Activated CD8-positive, alpha-beta memory T cell treated with anti-CD3 and anti-CD28 coated beads for 24 hours (primary cell): ENCODE results near the gene RFTN1.

Experiments
- DNase-seq: peaks from one replicate; pipeline ENCODE4 v3.0.0-alpha.2; 2020

The RFTN1 gene

DNA sequence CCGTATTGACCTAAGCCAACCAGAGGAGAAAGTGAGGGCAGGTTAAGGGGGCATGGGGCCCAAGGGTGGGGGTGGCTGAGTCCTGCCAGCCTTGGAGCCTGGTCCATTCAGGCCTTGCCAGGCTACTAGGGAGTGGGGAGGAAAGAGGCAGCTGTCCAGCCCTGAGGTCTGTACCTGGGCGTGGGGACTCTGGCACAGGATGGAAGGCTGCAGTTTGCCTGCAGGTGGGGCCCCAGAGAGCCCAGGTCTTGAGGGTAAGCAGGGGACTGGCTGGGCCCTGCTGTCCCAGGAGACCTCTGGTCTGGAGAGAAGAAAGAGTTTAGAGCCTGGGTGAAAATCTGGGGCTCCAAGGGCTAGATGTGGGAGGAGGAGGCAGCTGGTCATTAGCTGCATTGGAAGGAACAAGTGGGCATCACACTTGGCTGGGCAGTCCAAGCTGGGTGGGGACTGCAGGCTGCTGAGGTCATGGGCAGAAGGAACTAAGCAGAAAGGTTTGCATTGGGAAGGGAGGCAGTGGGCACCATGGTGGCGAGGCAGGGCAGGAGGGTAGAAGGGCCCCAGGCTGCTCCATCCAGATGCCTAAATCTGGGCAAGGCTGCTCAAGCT lies 140.1 kb downstream of the RFTN1 start:
- no peak for DNase-seq

DNA sequence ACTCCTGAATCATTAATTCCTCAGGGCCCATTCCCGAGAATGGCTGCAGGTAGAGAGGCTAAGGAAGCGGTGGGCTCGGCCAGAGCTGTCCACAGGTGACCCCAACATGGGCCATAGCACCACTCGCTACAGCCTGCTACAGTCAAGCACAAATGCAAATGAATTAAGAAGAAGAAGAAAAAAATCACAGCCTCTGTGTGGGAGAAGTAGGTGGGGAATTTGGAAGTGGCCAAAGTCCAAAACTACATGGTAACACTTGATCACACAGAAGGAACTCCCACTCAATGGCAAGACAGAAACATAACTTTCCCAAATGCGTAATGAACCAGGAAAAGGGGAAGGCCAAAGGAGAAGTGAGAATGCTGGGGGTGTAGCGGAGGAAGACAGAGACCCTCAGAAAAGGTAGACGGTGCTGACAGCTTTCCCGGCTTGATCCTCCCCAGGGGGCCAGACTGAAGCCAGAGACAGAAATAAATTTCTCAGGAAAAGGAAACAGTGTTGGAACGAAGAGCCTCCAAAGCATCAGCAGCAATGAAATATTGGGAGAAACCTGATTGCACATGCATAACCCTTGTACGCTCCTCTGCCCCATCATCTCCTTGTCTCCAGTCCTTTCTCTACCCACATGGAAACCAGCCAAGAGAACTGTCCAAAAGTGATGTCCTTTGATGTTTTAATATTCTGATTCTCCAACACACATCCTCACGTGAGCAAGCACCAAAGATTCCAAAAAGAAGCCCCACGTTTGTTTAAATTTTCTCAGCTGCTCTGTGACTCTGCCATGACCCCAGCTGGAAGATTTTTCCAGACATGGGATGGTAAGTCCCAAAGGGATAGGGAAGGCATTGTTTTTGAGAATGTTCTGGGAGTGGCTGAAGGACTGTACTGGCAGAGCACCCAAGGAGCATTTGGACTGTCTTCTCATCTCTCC lies 140.9 kb downstream of the RFTN1 start:
- DNase-seq: no peak

DNA sequence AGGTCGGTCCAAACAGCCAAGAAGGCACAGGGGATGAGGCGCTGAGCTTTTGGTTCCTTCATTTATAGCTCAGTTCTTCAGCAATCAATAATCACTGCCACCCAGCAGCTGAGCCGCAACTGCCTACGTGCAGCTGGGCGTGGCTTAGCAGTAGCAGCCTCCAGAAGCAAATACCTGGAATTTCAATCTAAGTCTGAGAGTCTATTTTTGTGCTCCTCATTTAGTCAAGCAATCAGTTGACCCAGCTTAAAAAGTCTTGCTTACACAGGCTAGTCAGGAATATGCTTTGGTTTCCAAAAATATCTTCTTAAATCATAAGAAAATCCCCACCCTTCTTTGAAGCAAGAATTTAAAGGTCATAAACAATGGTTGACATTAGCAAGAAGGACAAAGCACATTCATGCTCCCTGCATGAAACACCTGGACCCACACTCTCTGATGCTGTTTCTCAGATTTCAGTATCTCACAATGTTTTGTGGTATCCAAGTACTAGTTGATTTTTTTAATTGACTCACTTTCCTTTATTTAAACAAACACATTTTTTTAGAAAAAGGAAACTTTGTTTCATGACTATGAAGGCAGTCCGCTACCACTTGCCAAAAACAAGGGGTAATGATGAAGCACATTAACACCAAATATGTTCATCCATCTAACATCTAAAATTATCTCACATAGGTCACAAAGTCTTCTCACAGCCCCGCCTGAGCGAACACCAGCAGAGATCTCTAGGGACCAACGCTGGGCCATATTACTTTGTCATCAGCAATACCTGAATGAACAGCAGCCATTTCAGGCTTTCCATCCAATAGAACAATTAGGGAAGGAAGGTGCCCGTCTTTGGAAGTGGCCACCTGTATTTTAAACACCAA lies 142.4 kb downstream of the RFTN1 start:
- peak; percentile 51 for DNase-seq

DNA sequence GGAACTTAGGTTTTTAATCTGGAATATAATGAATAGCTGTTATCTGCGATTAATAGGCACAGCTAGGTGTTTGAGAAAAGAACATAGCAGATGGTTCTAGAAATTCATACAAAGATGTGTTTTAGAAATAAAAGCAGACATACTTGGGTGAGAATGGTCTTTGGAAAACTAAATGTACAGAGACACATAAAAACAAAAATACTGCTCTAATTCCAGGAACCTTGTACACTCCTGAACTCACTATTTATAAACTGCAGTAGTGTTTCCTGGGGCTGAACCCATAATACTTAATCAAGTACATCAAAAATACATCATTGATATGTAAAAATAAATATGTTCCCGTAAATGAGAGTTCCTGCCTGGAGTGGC lies 143.0 kb downstream of the RFTN1 start:
- no peak for DNase-seq

DNA sequence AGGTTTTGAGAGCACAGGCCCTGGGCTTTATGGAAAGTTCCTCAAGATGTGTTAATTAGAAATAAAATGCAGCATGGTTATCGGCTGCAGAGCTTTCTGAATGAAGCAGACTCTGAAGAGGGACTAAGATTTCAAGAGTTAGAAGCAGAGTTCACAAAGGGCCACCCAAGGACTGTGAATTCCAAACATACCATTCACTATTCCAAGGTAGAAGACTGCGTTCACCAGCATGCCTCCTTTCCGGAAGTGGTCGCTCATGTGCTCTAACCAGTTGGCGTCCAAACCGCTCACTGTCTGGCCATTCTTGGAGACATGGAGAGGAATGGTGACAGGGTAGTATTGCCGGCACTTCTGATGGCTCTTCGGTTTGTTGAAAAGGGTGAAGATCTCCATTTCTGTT lies 143.6 kb downstream of the RFTN1 start:
- no peak for DNase-seq

DNA sequence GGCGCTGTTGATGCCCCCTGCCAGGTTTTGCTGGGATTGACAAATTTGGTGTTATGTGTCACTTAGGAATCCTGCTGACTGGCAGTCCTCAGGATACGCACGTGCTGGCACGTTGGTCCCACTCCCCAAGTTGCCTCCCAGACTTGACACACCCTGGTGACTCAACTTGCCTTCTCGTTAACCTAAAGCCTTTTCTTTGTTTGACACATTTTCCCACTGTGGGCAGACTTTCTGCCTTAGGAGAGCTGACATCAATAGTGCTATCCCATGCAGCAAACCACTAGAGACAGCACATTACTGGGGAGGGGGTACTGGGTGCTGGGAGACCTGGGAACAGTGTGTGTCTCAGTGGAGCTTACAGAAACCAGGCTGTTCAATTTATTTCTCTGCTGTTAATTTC lies 144.2 kb downstream of the RFTN1 start:
- DNase-seq: no peak

GRCh38 chr3:16366581-16366980 lies 146.9 kb downstream of the RFTN1 start:
- no peak for DNase-seq

DNA sequence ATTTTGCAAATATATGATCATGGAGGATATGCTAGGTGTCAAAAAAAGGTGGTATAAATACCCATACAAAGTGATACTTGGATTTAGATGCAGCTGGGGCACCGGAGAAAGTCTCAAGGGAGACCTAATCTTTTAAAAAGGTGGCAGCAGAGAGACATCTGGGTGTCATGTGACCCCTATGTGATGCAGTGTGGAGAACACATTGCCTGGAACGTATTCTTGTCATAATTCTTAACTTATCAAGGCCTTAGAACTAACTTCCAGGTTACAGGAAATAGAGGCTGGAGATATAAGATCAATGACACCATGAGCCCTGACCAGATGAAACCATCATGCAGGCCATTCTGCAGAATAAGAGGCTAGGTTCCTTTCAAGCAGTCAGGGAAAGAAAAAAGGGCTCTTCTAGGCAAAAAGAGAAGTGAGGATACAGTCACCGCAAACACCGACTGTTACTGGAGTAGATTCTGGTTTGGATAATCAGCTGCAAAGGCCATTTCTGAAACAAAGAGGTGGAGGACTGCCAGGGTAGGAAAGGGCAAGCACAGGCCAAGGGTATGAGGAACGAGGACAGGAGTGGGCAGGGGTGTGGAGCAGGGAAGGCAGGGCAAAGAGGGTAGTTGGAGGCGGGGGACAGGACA lies 147.9 kb downstream of the RFTN1 start:
- DNase-seq: no peak

- no peak for DNase-seq
These were observed 148.5 kb downstream of the RFTN1 start for GRCh38 chr3:16364963-16365362.

DNA sequence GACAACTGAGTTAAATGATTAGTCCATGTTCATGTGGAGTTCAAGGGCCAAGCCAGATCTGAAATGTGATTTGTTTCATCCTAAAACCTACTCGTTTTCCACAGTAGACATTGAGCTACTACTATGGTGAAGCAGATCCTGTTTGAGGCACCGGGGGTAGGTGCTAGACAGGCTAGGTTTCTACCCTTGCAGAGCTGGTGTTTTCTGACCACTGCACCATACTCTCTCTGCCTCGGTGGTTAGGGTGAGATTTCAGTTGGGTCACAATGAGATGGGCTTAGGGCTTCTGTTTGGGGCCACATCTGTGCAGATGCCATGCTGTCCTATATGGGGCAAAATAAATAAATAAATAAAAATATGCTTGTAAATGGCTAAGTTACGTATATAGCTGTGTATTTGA lies 149.2 kb downstream of the RFTN1 start:
- peak; percentile 53 for DNase-seq

DNA sequence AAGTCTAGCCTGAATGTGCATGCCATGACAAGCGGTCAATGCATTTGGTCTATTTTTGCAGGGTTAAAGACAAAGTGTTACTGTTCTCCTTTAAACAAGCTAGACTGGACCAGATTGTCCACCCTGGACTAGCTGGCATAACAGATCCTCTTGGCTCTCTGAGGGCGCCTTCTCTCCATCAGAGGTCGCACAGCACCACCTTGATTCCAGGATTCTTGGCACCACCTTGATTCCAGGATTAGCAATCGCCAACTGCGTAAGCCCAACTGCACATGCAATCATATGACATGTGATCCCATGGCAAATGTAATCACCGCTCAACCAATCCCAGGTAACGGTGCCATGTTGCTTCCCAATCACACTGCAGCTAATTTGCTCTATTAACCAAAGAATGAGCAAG lies 149.9 kb downstream of the RFTN1 start:
- DNase-seq: no peak

DNA sequence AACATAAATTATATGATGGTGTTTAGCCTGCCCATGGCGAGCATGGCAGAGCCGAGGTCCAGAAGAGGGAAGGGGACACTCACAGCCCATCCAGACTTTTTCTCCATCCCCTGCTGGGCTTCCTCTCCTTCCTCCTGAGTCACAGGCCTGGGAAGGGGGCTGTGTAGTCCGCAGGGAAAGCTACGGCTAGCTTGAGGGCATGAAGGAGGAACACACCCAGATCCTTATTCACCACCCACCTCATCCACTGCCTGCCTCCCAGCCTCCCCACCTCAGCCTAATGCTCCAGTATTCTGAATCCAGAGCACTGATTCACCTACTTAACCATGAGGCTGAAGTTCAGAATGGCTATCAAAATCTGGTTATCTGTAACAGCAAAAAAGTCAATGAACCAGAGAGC lies 150.7 kb downstream of the RFTN1 start:
- no peak for DNase-seq

GRCh38 chr3:16361087-16361486 lies 152.4 kb downstream of the RFTN1 start:
- no peak for DNase-seq

GRCh38 chr3:16359331-16359730 lies 154.2 kb downstream of the RFTN1 start:
- DNase-seq: no peak

- no peak for DNase-seq
These were observed 155.2 kb downstream of the RFTN1 start for GRCh38 chr3:16358336-16358735.

DNA sequence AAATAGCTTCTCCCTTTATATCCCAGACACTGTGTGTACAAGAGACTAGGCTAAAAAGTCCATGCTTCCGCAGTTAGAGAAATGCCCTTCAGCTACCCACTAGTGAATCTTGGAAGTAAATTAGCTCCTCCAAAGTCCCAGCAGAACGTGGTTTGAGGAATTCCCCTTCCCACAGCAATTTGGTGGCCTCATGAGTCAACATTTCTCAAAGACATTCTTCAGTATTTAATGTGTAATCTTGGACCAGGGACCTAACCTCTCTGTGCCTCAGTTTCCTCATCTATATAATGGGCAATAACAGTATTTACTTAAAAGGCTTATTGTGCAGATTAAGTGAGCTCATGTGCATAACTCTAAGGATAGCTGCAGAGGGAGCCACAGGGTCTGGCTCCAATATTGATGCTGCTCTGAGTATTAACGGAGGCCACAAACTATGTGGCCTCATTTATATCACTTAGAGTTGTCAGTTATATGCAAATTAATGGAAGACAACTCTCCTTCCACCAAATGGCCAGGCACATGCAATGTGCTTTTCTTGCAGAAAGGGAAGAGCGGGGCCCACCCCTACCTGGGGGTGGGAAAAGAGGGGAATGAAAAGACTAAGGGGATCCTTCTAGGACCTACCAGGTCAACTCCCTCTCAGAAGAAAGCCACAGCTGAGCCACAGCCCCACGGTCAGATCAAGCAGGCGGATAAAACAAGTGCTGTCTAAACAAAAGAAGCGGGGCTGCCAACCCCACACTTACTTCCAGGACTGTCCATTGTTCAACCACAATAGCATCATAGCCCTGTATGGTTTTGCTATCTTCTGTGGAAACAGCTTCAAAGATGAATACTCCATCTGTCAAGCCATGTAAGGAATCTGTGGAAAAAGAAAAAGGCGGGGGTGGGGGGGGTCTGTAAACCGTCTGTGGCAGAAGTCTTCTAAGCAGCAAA lies 156.0 kb downstream of the RFTN1 start:
- no peak for DNase-seq

DNA sequence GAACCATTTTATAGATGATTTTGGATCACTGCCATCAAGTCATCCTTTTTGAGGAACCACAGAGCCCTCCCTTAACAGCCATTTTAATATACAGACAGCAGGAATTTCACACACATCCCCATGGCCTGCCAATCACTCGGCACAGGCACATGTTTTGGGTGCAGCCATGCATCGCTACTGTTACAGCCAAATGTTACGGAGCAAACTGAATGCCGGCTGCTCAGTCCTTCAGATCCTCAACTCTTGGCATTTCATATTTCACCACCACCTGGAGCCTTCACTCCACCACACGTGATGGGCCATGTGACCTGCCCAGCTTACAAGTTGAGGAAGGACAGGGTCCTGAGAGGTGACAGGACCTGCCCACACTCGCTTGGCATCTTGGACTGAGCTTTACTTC lies 157.7 kb downstream of the RFTN1 start:
- no peak for DNase-seq

DNA sequence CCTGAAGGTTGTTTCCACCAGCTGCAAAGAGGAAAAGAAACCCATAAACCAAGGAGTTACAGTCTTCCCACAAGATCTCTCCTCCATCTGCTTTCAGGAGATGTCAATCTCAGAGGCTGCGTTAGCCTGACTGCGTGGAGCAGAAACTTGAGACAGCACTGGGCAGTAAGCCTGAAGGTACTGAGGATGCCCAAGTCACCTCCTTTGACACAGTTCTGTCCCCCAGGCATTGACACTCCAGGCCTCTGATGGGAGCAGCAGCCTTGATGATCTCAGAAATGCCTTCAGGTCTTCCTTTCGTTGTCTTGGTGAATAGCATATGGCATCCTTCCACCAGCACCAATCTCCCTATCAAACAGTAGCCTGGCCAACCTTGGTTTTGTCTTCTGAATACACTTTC lies 159.2 kb downstream of the RFTN1 start:
- DNase-seq: peak; percentile 52

GRCh38 chr3:16352428-16352827 lies 161.1 kb downstream of the RFTN1 start:
- no peak for DNase-seq

DNA sequence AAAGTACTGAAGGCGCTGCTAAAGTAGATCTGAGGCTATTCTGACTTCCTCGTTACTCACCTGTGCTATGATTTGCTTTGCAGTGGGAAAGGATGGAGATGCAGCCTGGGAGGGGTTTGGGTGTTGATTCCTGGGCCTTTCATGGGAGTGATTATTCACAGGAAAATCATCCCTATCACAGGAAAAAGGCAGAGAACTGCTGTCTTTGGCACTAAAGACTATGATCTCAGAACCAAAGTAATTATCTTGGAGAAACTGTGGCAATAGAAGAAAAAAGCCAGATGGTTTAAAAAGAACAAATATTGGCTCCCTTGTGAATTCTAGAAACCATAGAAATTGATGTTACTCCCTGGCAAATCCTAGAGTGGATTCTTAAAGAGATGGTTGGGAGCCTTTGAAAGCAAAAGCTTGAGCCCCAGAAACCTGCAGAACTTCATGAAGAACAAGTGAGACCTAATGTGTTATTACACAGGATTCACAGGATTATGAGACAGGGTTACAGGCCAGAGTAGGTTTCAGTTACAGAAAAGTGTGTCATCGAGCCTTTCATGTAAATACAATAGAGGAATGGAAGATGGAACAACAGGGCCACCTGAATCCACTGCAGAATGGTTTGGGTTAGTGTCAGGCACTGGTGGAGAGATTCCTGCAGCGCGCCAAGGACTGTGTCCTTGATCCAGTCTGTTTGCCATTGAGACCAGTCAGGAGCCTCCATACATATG lies 162.7 kb downstream of the RFTN1 start:
- DNase-seq: no peak

- DNase-seq: no peak
These were observed 163.4 kb downstream of the RFTN1 start for GRCh38 chr3:16349986-16350596.
